SK-N-SH treated with all-trans-retinoic acid at 6 μM for 48 hours (cell line): ENCODE data around the gene FOXN3.

ENCODE experiments used
- ATAC-seq: fragments of 200-7000 bp; cut with Tn5 transposase; 3 replicates; pipeline ENCODE4 v1.9.1; 2020; ENCODE audit warnings: mild to moderate bottlenecking, moderate library complexity
- ARNTL ChIP-seq: fragments of 450-650 bp; formaldehyde crosslinking; IDR thresholded peaks from 2 replicates; pipeline ENCODE4 v1.5.0; 2020; ENCODE audit warnings: low read depth, mild to moderate bottlenecking, moderate library complexity, borderline replicate concordance
- CSDC2 ChIP-seq: fragments of 250-450 bp; sonication (Bioruptor Pico); IDR thresholded peaks from 2 replicates; pipeline ENCODE4 v1.5.0; 2020; ENCODE audit warnings: mild to moderate bottlenecking, moderate library complexity
- CSRNP3 ChIP-seq: fragments of 250-450 bp; sonication (Bioruptor Pico); IDR thresholded peaks from 2 replicates; pipeline ENCODE4 v1.5.1; 2021; ENCODE audit warnings: mild to moderate bottlenecking, moderate library complexity
- ESRRG ChIP-seq: fragments of 250-450 bp; sonication (Bioruptor Pico); IDR thresholded peaks from 2 replicates; pipeline ENCODE4 v1.6.1; 2021; ENCODE audit warnings: mild to moderate bottlenecking
- GLIS3 ChIP-seq: fragments of 250-450 bp; sonication (Bioruptor Pico); IDR thresholded peaks from 2 replicates; pipeline ENCODE4 v1.5.0; 2020; ENCODE audit warnings: mild to moderate bottlenecking, moderate library complexity
- OSR1 ChIP-seq: fragments of 250-450 bp; sonication (Bioruptor Pico); IDR thresholded peaks from 2 replicates; pipeline ENCODE4 v1.8.0; 2022; ENCODE audit warnings: moderate library complexity, mild to moderate bottlenecking, inconsistent platforms
- PATZ1 ChIP-seq: fragments of 250-450 bp; sonication (Bioruptor Pico); IDR thresholded peaks from 2 replicates; pipeline ENCODE4 v1.8.0; 2020; ENCODE audit warnings: mild to moderate bottlenecking, moderate library complexity, borderline replicate concordance
- POU6F1 ChIP-seq: fragments of 250-450 bp; sonication (Bioruptor Pico); IDR thresholded peaks from 2 replicates; pipeline ENCODE4 v1.8.0; 2021; ENCODE audit warnings: low read depth, mild to moderate bottlenecking, moderate library complexity, borderline replicate concordance
- PPARA ChIP-seq: fragments of 250-450 bp; sonication (Bioruptor Pico); IDR thresholded peaks from 2 replicates; pipeline ENCODE4 v1.5.0; 2020; ENCODE audit warnings: mild to moderate bottlenecking, borderline replicate concordance
- RARB ChIP-seq: fragments of 250-450 bp; sonication (Bioruptor Pico); IDR thresholded peaks from 2 replicates; pipeline ENCODE4 v1.8.0; 2021; ENCODE audit warnings: mild to moderate bottlenecking, moderate library complexity
- SNAI2 ChIP-seq: fragments of 250-450 bp; sonication (Bioruptor Pico); IDR thresholded peaks from 2 replicates; pipeline ENCODE4 v1.5.0; 2020; ENCODE audit warnings: mild to moderate bottlenecking, moderate library complexity
- TCF4 ChIP-seq: fragments of 250-450 bp; sonication (Bioruptor Pico); IDR thresholded peaks from 2 replicates; pipeline ENCODE4 v1.8.0; 2021; ENCODE audit warnings: mild to moderate bottlenecking, moderate library complexity, borderline replicate concordance
- TSHZ2 ChIP-seq: fragments of 250-450 bp; sonication (Bioruptor Pico); IDR thresholded peaks from 2 replicates; pipeline ENCODE4 v1.5.0; 2020; ENCODE audit warnings: mild to moderate bottlenecking, moderate library complexity
- ZC3H10 ChIP-seq: fragments of 250-450 bp; sonication (Bioruptor Pico); IDR thresholded peaks from 2 replicates; pipeline ENCODE4 v1.5.1; 2021; ENCODE audit warnings: mild to moderate bottlenecking, moderate library complexity
- ZFP3 ChIP-seq: fragments of 250-450 bp; sonication (Bioruptor Pico); IDR thresholded peaks from 2 replicates; pipeline ENCODE4 v1.5.0; 2020; ENCODE audit warnings: mild to moderate bottlenecking, moderate library complexity
- ZFP30 ChIP-seq: fragments of 450-650 bp; formaldehyde crosslinking; IDR thresholded peaks from 2 replicates; pipeline ENCODE4 v1.5.0; 2022; ENCODE audit warnings: mild to moderate bottlenecking, moderate library complexity
- ZNF565 ChIP-seq: fragments of 450-650 bp; formaldehyde crosslinking; conservative IDR thresholded peaks from 2 replicates; pipeline ENCODE4 v1.5.0; 2020; ENCODE audit warnings: low read depth, mild to moderate bottlenecking, moderate library complexity
- ZNF70 ChIP-seq: fragments of 450-650 bp; formaldehyde crosslinking; IDR thresholded peaks from 2 replicates; pipeline ENCODE4 v1.5.0; 2020; ENCODE audit warnings: mild to moderate bottlenecking, moderate library complexity
- ZNF8 ChIP-seq: fragments of 450-650 bp; formaldehyde crosslinking; IDR thresholded peaks from 2 replicates; pipeline ENCODE4 v1.5.0; 2020; ENCODE audit warnings: mild to moderate bottlenecking, moderate library complexity

FOXN3 gene

GRCh38 chr14:89196545-89196944 lies 220.5 kb downstream of the FOXN3 start:
- no peak for ATAC-seq
- TF ChIP-seq OSR1, result no peak

GRCh38 chr14:89194376-89194775 lies 222.7 kb downstream of the FOXN3 start:
- ATAC-seq, result no peak
- TF ChIP-seq GLIS3 (no peak), ZFP30 (CRISPR knock-in tag) (no peak), POU6F1 (CRISPR knock-in tag) (no peak), ZNF70 (no peak), ZC3H10 (CRISPR knock-in tag) (no peak), PATZ1 (CRISPR knock-in tag) (no peak), ARNTL (no peak), ZNF565 (no peak), ESRRG (no peak), CSDC2 (CRISPR knock-in tag) (no peak)
- TF ChIP-seq, all 23 proteins: peak for 0

- peak; percentile 47; the same call in 2 of the 3 replicates for ATAC-seq
- TF ChIP-seq TCF4 (CRISPR knock-in tag) (peak; percentile 83), TSHZ2 (peak; percentile 80; the same call in 1 of the 2 replicates), ZNF8 (CRISPR knock-in tag) (no peak)
Observed at GRCh38 chr14:89190765-89191513, 226.1 kb downstream of the FOXN3 start.

- no peak for TF ChIP-seq CSRNP3 (CRISPR knock-in tag)
- no peak for TF ChIP-seq SNAI2 (CRISPR knock-in tag)
- TF ChIP-seq RARB (CRISPR knock-in tag), result no peak
- no peak for TF ChIP-seq POU6F1 (CRISPR knock-in tag)
- no peak for TF ChIP-seq ZFP3 (CRISPR knock-in tag)
- no peak for TF ChIP-seq ZFP30 (CRISPR knock-in tag)
- TF ChIP-seq PPARA, result no peak
- TF ChIP-seq ZNF565, result no peak
- no peak for TF ChIP-seq TSHZ2
- ATAC-seq, result no peak
Observed at GRCh38 chr14:89188492-89188891, 228.5 kb downstream of the FOXN3 start.
